Endometrium (tissue), 2 donors: Measurements from ENCODE around the gene ARHGAP18.

Experiments
- FAIRE-seq: peaks from 2 replicates; lab custom pipeline; 2012; peaks lifted over from hg19 to GRCh38; lab: Jason Lieb, UNC
- donor health status: control.
- donor health status: control.

The ARHGAP18 gene

GRCh38 chr6:129717277-129717676 lies 7.3 kb upstream of the ARHGAP18 start:
- FAIRE-seq, result no peak

DNA sequence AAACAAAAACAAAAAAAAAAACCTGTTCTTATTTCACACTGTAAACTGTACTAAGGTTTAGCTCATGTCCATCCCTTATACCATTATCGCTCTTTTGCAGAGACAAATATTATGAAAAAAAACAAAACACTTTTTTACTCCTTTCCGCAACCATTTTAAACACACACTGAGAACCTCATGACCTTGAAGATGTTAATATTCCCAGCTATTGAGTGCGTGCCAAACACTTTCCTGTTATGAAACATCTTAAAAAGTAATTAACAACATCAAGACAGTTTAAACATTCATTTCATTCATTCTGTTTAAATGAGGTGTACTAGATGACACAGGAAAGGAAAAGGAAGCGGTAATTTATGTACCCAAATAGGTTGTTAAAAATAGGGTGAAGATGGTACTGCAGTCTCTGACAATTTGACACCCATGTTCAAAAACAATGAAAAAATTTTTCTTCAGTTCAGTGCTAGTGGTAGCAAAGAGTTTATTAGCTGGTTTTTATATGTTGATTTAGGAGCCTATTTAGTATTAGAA lies 3.9 kb upstream of the ARHGAP18 start:
- no peak for FAIRE-seq

DNA sequence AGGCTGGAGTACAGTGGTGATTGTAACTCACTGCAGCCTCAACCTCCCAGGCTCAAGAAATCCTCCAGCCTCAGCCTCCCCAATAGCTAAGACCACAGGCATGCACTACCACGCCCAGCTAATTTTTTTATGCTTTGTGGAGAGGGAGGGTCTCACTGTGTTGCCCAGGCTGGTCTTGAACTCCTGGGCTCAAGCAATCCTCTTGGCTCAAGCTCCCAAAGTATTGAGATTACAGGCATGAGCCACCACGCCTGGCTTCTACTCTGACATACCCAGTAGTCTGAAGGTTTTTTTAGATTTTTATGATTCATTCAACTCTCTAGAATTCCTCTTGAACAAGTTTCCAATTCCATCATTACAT lies 1.3 kb upstream of the ARHGAP18 start:
- FAIRE-seq, result no peak

- no peak for FAIRE-seq
These were observed 683 bp upstream of the ARHGAP18 start for GRCh38 chr6:129710450-129711270.

DNA sequence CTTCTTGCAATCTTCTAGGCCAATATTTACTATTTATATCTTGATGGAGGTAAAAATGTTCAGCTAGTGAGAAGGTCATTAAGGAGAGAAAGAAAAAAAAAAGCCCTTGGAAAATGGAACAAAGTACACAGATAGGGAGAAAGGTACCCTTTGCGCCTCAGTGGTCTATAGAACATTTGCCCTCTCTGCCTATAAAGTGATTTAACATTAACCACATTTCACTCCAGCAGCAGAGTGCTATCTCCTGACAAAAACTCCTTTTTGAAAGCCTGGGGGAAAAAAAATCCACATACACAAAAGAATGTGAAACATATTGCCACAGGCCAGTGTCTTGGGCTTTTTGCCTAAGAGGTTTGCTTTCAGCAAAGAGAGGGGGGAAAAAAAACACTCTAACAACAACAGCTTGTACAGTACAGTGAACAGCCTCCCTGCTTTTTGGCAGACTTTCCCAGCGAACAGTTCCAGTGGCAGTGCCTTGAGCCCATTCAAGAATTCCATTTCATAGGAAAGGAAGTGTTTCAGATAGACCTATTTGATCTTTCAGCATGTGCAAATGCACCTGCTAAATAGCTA lies 695 bp downstream of the ARHGAP18 start:
- FAIRE-seq, result no peak

GRCh38 chr6:129708496-129709195 lies 1.3 kb downstream of the ARHGAP18 start:
- no peak for FAIRE-seq

DNA sequence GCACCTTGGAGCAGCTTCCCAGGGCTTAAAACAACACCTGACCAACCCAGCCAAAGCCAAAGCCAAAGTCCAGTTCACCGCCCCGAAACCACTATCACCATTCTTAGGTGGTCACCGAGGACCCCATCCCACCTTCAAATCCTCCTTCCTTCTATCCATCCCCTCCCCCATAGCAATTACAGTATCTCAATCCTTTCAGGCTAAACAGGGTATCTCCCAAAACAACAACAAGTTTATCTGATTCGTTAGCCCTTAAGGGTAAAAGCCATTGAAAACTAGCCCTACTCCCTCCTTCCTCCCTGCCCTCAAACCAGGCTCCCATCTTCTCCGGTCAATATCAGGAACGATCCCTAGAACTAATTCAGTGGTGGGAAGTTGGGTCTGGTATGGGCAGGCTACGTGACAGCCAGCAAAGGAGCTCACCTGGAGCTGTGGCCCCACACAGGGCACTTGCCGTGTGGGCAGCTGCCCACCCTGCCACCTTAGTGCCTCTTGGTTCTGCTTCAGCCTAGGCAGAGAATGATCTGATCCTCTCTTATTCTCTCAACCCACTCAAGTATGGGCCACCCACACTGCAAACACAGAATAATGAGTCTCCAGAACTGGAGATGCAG lies 2.0 kb downstream of the ARHGAP18 start:
- no peak for FAIRE-seq

- FAIRE-seq, result no peak
These were observed 2.9 kb downstream of the ARHGAP18 start for GRCh38 chr6:129707028-129707427.

DNA sequence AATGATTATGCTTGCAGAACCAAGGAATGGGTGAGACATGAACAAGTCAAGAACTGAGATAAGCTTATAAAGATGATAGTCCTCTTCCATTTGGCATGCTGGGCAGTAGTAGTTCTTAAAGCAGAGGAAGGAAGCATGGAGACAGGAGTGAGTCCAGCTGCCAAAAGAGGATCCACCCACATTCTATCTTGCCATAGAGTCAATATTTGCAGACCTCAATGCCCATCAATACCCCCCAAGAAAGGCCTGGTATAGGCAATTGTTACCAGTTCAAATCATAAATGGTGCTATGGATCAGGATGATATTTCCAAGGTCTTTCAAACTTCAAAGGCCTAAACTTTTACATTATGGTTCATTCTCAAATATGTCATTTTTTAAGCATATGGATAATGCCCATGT lies 4.8 kb downstream of the ARHGAP18 start:
- no peak for FAIRE-seq

- FAIRE-seq, result no peak
These were observed 5.3 kb downstream of the ARHGAP18 start for GRCh38 chr6:129704708-129705107.

- FAIRE-seq, result no peak
These were observed 8.1 kb downstream of the ARHGAP18 start for GRCh38 chr6:129701721-129702455.

GRCh38 chr6:129700666-129701065 lies 9.3 kb downstream of the ARHGAP18 start:
- no peak for FAIRE-seq

DNA sequence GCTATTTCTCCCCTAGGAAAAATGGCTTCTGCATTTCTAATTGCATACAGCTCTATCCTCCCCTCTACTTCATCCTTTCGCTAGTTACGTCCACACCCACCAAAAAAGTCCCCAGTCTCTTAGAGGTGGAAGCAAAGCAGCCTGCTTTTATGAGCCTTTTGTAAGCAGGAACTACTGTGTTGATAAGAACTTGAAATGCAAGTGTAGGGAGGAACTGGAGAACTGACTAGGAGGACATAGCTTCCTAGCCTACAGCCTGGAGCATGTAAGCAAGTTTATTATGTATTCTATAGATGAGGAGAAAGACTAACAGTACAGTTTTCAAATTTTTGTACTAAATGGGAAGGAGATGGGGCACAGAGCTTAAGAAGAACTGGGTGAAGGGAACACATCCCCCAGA lies 10.3 kb downstream of the ARHGAP18 start:
- no peak for FAIRE-seq

DNA sequence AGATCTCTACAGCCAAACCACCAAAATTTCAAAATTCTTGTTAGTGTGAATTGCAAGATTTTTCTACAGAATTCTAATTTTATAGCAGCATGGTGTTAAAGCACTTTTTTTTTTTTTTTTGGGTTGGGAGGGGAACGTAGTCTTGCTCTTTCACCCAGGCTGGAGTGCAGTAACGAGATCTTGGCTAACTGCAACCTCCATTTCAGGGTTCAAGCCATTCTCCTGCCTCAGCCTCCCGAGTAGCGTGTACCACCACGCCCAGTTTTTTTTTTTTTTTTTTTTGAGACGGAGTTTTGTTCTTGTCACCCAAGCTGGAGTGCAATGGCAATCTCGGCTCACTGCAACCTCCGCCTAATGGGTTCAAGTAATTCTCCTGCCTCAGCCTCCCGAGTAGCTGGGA lies 11.5 kb downstream of the ARHGAP18 start:
- FAIRE-seq, result no peak

GRCh38 chr6:129697788-129698187 lies 12.2 kb downstream of the ARHGAP18 start:
- FAIRE-seq, result no peak

DNA sequence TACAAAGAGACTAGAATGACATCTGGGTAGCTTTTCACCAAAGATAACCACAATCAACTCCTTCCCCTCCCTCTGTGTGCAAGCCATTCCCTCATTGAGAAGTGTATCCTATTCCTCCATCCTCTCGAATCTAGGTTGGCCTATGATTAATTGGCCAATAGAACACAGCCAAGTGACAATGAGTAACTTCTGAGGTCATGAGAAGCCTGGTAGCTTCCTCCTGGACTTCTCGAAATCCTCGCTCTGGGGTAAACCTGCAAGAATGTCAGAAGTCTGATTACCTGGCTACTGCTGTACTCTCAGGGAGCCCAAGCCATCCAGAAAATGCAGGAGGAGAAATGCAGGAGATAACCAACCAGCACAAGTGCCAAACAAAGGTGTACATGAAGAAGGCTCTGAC lies 13.1 kb downstream of the ARHGAP18 start:
- no peak for FAIRE-seq

GRCh38 chr6:129696028-129696418 lies 14.0 kb downstream of the ARHGAP18 start:
- no peak for FAIRE-seq

- FAIRE-seq, result no peak
These were observed 14.5 kb downstream of the ARHGAP18 start for GRCh38 chr6:129695373-129696027.

DNA sequence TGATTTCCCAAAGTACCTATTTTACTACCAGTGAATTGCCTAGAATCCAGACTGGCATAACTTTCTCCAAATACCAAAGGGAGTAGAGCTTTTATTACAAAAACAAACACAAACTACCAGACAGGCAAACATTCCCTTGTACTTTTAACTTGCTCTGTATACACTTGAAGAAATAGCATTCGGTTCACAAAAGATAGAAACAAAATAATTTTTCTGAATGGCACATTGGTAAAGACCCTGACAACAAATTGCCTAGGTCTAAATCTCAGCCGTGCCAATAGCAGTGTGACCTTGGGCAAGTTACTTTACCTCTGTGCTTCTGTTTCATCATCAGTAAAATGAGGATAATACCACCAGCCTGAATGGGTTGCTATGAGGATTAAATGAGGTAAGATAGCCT lies 15.9 kb downstream of the ARHGAP18 start:
- FAIRE-seq, result no peak

DNA sequence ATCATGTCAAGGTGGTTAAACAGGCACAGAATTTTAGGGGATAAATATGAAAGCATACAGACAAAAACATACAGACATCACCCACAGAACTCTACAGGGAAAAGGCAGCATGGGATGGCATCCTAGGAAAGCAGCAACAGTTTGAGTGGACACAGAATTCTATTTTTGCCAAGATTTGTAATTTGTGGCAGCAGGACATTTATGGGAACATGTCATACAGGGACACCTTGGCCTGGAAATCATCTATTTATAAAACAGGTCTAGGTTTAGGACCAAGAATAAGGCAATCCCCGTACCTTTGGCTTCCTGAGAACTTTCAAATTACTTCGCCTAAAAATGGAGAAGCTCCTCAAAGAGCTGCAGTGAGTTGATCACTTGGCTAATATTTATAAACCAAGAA lies 17.5 kb downstream of the ARHGAP18 start:
- no peak for FAIRE-seq

- no peak for FAIRE-seq
These were observed 18.3 kb downstream of the ARHGAP18 start for GRCh38 chr6:129691709-129692108.
